ENCODE results near the gene MLLT1. TPM values are rescaled to one million over a fixed set of nuclear protein-coding genes. Genes with fewer than 3 reads are reported as not detected.

Gene MLLT1
- total RNA-seq, 4 donors from 2014 or later, result 5.9 to 103 (median 13.3) TPM

DNA sequence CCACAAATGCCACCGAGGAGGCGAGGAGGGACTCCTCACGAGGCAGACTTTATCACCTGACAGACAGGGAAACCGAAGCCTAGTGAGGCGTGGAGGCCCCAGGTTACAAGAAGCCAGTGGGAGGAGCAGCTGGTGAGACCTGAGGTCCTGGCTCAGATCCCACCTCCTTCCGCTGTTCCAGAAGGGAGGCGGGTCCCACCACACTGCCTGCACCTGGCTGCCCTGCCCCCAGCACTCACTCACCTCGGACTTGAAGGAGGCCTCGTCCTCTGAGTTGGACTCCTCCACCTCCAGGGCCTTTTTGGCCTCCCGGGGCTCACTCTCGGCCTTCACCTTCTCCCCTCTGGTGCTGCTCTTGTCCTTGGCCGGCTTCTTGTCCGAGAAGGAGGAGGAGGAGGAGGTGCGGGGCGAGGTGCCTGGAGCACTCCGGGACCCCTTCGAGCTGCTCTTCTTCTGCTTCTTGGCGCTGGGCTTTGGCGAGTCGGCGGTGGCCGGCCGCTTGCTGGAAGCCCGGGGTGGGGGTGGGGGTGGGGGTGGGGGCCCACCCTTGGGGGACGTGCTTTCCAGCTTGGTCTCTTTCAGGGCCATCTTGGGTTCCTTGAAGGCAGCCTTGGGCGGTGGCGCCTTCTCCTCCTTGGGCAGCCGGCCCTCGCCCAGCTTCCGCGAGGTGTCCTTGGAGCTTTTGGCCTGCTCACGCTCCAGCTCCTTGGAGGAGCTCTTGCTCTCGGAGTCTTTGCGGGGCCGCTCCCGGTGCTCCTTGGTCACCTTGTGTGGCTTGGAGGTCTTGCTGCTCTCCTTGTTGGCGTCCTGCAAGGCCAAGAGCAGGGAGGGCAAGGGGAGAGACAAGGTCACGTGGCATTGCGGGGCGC is 57.7 kb downstream of the MLLT1 start:
- Histone ChIP-seq H3K27me3 (no peaks in the 10 kb centered on the region), H3K27ac (no peak overlapping the region), H3K36me3 (no peaks in the 10 kb centered on the region)

DNA sequence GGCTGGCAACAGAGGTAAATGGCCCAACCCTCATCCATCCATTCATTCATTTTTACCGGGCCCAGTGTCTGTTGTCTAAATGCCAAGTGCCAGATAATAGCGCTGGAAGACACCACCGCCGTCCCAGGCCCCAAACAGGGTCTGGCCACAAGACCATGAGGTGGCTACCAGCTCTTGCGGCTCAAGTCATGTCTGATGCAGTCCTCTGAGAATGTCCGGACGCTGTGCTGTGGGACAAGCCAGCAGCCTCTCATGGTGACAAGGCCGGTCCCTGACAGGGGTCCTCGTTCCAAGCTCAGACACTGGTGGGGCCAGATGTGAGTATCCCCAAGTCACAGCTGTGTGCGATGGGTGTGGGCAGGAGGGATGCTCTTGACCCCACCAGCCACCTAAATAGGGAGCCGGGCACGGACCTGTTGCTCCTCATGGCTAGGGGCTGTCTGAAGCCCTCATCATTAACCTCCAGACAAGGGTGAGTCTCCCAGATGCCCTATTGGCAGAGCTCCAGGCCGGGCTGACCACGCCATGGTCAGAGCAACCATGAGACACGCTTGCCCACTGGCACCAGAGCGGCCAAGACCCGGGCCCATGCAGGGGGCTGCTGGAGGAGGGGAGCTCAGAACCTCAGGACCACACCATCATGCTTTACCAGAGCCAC is 58.4 kb downstream of the MLLT1 start:
- intact Hi-C loops (cut with DNase I; ENCODE audit: low total_unique reads), result no loop called here
- Histone ChIP-seq H3K36me3 (no peaks in the 10 kb centered on the region), H3K4me1 (peaks cover 0 to 21% of the 10 kb centered on the region in 2 donors), H3K27me3 (no peaks in the 10 kb centered on the region), H3K4me3 (no peak overlapping the region), H3K27ac (no peak overlapping the region), H3K9me3 (no peaks in the 10 kb centered on the region)
- DNase-seq, result no peak
- TF ChIP-seq, protein P1, sequence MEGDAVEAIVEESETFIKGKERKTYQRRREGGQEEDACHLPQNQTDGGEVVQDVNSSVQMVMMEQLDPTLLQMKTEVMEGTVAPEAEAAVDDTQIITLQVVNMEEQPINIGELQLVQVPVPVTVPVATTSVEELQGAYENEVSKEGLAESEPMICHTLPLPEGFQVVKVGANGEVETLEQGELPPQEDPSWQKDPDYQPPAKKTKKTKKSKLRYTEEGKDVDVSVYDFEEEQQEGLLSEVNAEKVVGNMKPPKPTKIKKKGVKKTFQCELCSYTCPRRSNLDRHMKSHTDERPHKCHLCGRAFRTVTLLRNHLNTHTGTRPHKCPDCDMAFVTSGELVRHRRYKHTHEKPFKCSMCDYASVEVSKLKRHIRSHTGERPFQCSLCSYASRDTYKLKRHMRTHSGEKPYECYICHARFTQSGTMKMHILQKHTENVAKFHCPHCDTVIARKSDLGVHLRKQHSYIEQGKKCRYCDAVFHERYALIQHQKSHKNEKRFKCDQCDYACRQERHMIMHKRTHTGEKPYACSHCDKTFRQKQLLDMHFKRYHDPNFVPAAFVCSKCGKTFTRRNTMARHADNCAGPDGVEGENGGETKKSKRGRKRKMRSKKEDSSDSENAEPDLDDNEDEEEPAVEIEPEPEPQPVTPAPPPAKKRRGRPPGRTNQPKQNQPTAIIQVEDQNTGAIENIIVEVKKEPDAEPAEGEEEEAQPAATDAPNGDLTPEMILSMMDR (IDR thresholded peaks at IDR 0.05), result no peak
- no peak for TF ChIP-seq POLR2A (IDR thresholded peaks at IDR 0.05)

More for the DNA sequence above, 57.7 kb downstream of the MLLT1 start:
- DNase-seq, result no peak
- H3K9me3 ChIP-seq, result no peaks in the 10 kb centered on the region
- intact Hi-C loops (cut with DNase I; ENCODE audit: low total_unique reads), result no loop called here
- peaks cover 0 to 17% of the 10 kb centered on the region in 2 donors for H3K4me1 ChIP-seq
- H3K4me3 ChIP-seq, result no peak overlapping the region
- TF ChIP-seq, protein P1 (IDR thresholded peaks at IDR 0.05), result no peak
- TF ChIP-seq POLR2A (IDR thresholded peaks at IDR 0.05), result no peak

DNA sequence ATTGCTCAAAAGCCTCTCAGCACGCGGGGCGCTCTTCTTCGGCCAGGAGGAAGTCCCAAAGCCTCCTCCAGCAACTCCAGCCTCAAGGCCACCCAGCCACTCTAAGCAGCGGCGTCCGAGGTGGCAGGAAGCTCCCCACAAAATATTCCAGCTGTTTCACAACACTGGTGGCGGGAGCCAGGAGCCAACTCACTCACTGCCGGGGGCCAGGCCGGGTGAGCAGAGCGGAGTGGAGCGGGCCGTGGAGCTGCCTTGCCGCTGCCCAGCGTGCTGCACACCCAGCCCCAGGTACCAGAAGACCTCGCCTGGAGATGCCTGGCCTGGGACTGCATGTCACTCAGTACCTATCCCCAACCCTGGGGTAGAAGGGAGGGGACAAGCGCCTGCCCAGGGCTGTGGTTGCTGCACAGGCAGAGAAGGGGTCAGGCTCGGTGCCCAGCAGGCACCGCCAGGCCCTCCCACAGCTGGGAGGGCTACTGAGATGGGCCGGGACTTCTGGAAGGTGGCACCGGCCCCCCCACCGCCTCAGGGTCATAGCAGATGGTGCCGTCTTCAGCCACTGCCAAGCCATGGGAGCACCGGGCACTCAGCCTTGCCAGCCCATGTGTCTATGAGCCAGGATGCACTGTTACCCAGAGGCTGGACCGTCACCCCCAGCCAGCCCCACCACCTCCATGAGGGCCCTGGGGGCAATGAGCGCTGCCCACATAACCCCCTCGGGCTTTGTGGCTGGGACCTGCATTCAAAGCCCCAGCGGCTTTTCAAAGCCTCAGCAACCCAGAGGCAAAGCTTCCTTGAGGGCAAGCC is 59.2 kb downstream of the MLLT1 start:
- H3K4me3 ChIP-seq, result no peak overlapping the region

DNA sequence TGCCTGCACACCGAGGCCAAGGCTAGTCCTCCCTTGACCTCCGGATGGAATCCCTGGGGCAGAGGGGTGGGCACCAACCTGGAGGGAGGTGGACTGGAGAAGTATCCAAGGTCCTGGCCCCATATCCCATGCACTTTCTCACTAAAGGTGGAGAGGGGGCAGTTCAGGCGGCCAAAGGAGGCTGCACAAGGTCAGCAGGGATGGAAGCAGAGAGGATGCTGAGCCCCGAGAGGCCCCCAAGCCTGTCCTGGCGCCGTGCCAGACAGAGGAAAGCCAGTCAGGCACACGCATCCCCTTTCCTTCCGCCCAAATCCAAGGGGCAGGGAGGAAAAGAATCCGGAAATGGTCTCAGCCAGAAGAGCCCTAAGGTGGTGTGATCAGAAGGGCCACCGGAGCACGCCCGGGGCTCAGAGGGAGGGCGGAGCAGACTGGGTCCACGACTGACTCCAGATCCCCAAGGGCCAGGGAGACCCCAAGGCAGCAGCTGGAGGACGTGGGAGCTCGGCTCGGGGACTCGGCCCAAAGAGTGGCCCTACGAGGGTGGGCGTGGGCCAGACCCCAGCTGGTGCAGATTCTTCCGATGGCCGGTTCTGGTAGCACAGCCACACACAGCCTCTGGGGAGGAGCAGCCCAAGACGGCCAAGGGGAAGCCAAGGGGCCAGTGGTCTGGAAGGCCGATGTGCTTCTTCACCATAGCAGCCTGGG is 60.0 kb downstream of the MLLT1 start:
- no peaks in the 10 kb centered on the region for H3K36me3 ChIP-seq
- peak in 1 of 2 donors; percentile 26 for DNase-seq
- H3K4me3 ChIP-seq, result no peak overlapping the region
- no peaks in the 10 kb centered on the region for H3K9me3 ChIP-seq
- H3K27ac ChIP-seq, result peak overlapping the region; percentile 68 to 70
- no peak for TF ChIP-seq POLR2A (IDR thresholded peaks at IDR 0.05)
- TF ChIP-seq, protein P1 (IDR thresholded peaks at IDR 0.05), result no peak
- H3K27me3 ChIP-seq, result no peaks in the 10 kb centered on the region
- peaks cover 0 to 21% of the 10 kb centered on the region in 2 donors for H3K4me1 ChIP-seq
- intact Hi-C loops (cut with DNase I; ENCODE audit: low total_unique reads), result loop anchor here (5.0 kb wide), 1 partner anchor 172 kb away; no protein-coding TSS in a partner anchor

More for the DNA sequence above, 59.2 kb downstream of the MLLT1 start:
- no peak for TF ChIP-seq POLR2A (IDR thresholded peaks at IDR 0.05)
- TF ChIP-seq, protein P1 (IDR thresholded peaks at IDR 0.05), result no peak
- peaks cover 0 to 21% of the 10 kb centered on the region in 2 donors for H3K4me1 ChIP-seq
- peak; percentile 66 to 78 for DNase-seq
- H3K36me3 ChIP-seq, result no peaks in the 10 kb centered on the region
- H3K9me3 ChIP-seq, result no peaks in the 10 kb centered on the region
- intact Hi-C loops (cut with DNase I; ENCODE audit: low total_unique reads), result no loop called here
- peak overlapping the region; percentile 56 to 70 for H3K27ac ChIP-seq
- no peaks in the 10 kb centered on the region for H3K27me3 ChIP-seq

Measured in uterus (tissue), 4 donors.